Endothelial cell of umbilical vein (primary cell): ENCODE measurements around the gene MORC1.

Experiments
- EZH2 ChIP-seq: IDR thresholded peaks from 2 replicates; pipeline ENCODE4 v1.6.1; 2012; ENCODE audit warnings: borderline replicate concordance, low read depth, mild to moderate bottlenecking, moderate library complexity, low read length, inconsistent platforms; ENCODE audit not compliant: severe bottlenecking
- FOS ChIP-seq: IDR thresholded peaks from 2 replicates; pipeline ENCODE4 v1.6.1; 2011; ENCODE audit warnings: mild to moderate bottlenecking, low read length, moderate library complexity, borderline replicate concordance; ENCODE audit not compliant: insufficient read depth
- POLR2A ChIP-seq: IDR thresholded peaks from 2 replicates; pipeline ENCODE4 v1.6.1; 2012; ENCODE audit warnings: low read depth, mild to moderate bottlenecking, control low read depth, low read length
- TF ChIP-seq, protein P1 (sequence below), 2 donors: IDR thresholded peaks; 1 replicate in 1 of 2; 2 replicates in 1 of 2; pipeline ENCODE4 v1.5.1; 2011; ENCODE audit warnings: low read length in 2 of 2, mild to moderate bottlenecking in 2 of 2, moderate library complexity in 2 of 2, control low read depth in 1 of 2, inconsistent platforms in 1 of 2, low read depth in 1 of 2; ENCODE audit not compliant: insufficient read depth in 1 of 2; ENCODE audit errors: extremely low read depth in 1 of 2
- TF ChIP-seq, protein P2 (sequence below): IDR thresholded peaks from 2 replicates; pipeline ENCODE4 v1.6.1; 2011; ENCODE audit not compliant: insufficient read depth, insufficient read length

DNA sequence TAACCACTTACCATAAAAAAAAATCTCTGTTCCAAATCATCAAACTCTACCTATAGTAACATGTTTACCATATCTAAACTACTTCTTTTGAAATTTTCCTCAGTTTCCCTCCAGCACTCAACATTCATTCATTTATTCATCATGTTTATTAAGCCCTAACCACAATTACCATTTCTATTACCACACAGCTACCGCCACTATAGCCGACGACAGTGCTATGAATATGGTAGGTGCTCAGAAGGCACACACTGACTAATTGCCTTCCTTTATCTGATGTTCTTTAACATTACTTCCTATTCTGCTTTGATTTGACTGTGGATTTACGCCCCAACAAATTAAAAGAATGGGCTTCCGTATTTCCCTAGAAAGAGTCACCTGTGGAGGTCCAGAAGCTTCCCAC is 208.1 kb downstream of the MORC1 start:
- TF ChIP-seq POLR2A, result no peak
- TF ChIP-seq, protein P1, sequence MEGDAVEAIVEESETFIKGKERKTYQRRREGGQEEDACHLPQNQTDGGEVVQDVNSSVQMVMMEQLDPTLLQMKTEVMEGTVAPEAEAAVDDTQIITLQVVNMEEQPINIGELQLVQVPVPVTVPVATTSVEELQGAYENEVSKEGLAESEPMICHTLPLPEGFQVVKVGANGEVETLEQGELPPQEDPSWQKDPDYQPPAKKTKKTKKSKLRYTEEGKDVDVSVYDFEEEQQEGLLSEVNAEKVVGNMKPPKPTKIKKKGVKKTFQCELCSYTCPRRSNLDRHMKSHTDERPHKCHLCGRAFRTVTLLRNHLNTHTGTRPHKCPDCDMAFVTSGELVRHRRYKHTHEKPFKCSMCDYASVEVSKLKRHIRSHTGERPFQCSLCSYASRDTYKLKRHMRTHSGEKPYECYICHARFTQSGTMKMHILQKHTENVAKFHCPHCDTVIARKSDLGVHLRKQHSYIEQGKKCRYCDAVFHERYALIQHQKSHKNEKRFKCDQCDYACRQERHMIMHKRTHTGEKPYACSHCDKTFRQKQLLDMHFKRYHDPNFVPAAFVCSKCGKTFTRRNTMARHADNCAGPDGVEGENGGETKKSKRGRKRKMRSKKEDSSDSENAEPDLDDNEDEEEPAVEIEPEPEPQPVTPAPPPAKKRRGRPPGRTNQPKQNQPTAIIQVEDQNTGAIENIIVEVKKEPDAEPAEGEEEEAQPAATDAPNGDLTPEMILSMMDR (IDR thresholded peaks at IDR 0.05; ENCODE audit: extremely low read depth in 1 of 2, insufficient read depth in 1 of 2, low read depth in 1 of 2, low read length in 2 of 2), result no peak
- TF ChIP-seq, protein P2, sequence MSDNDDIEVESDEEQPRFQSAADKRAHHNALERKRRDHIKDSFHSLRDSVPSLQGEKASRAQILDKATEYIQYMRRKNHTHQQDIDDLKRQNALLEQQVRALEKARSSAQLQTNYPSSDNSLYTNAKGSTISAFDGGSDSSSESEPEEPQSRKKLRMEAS, result no peak
- TF ChIP-seq EZH2, result no peak
- no peak for TF ChIP-seq FOS
